HepG2 (cell line): ENCODE results near the gene VCL. TPM values are rescaled to one million over a fixed set of nuclear protein-coding genes. Genes with fewer than 3 reads are reported as not detected.
A peak's percentile ranks its signal among the peaks of the same experiment; 100 is the strongest.

Experiments
- DR1 ChIP-seq: sonication (generic); formaldehyde crosslinking; IDR thresholded peaks from 2 replicates; pipeline ENCODE4 v1.8.0; 2021; ENCODE audit warnings: mild to moderate bottlenecking, missing genetic modification reagents, inconsistent platforms
- E2F1 ChIP-seq: sonication (generic); formaldehyde crosslinking; IDR thresholded peaks from 2 replicates; pipeline ENCODE4 v1.5.0; 2020; ENCODE audit warnings: missing genetic modification reagents
- KIAA2018 ChIP-seq: sonication (generic); formaldehyde crosslinking; IDR thresholded peaks from 2 replicates; pipeline ENCODE4 v1.5.0; 2020; ENCODE audit warnings: mild to moderate bottlenecking, missing genetic modification reagents, borderline replicate concordance
- MYC ChIP-seq: sonication (generic); formaldehyde crosslinking; IDR thresholded peaks from 2 replicates; pipeline ENCODE4 v1.9.0; 2021; ENCODE audit warnings: missing genetic modification reagents, borderline replicate concordance
- PAXIP1 ChIP-seq: sonication (generic); formaldehyde crosslinking; conservative IDR thresholded peaks from 2 replicates; pipeline ENCODE4 v1.4.0; 2020; ENCODE audit warnings: mild to moderate bottlenecking, missing genetic modification reagents, moderate library complexity
- SNAPC2 ChIP-seq: sonication (generic); formaldehyde crosslinking; IDR thresholded peaks from 2 replicates; pipeline ENCODE4 v1.8.1; 2022; ENCODE audit warnings: mild to moderate bottlenecking, missing genetic modification reagents
- TRAFD1 ChIP-seq: sonication (generic); formaldehyde crosslinking; IDR thresholded peaks from 2 replicates; pipeline ENCODE4 v1.5.1; 2020; ENCODE audit warnings: missing genetic modification reagents, mild to moderate bottlenecking, borderline replicate concordance
- ZNF225 ChIP-seq: sonication (generic); formaldehyde crosslinking; IDR thresholded peaks from 2 replicates; pipeline ENCODE4 v1.4.0; 2020; ENCODE audit warnings: mild to moderate bottlenecking, missing genetic modification reagents
- ZNF430 ChIP-seq: sonication (generic); formaldehyde crosslinking; IDR thresholded peaks from 2 replicates; pipeline ENCODE4 v1.9.0; 2021; ENCODE audit warnings: mild to moderate bottlenecking, missing genetic modification reagents
- ZNF629 ChIP-seq: sonication (generic); formaldehyde crosslinking; conservative IDR thresholded peaks from 2 replicates; pipeline ENCODE4 v1.5.0; 2020; ENCODE audit warnings: missing genetic modification reagents
- ZSCAN21 ChIP-seq: sonication (generic); formaldehyde crosslinking; IDR thresholded peaks from 2 replicates; pipeline ENCODE4 v1.8.0; 2022; ENCODE audit warnings: mild to moderate bottlenecking, missing genetic modification reagents, moderate library complexity, borderline replicate concordance
- polyA plus RNA-seq, 8 experiments: library from polyadenylated mRNA; depleted of rRNA in 3 of 8; stranded (reverse) in 7 of 8; unstranded in 1 of 8; fragments of >200 nt; fragmentation: Illumina TruSeq in 4 of 8; extraction: Trizol in 4 of 8; gene quantifications; 2 replicates each; pipeline versions ENCODE4 v1.2.1 to v1.2.3, GENCODE V29; 2011 to 2016; ENCODE audit warnings: low read depth in 4 of 8, missing spikeins in 1 of 8, mixed read lengths in 1 of 8; ENCODE audit not compliant: insufficient read depth in 1 of 8
- total RNA-seq, 5 experiments: library from RNA; depleted of rRNA; stranded (reverse); fragments of >200 nt; fragmentation: Illumina TruSeq; extraction: Trizol; gene quantifications; 2 replicates each; pipeline ENCODE4 v1.2.3, GENCODE V29; 2016; ENCODE audit warnings: low read depth in 1 of 5

Gene VCL
- total and polyA plus RNA-seq, 2 of the 13 experiments (the other 11 are each of a cell fraction or from before 2014, with no cell fraction given), result 17.3 to 26.9 TPM

- TF ChIP-seq E2F1 (CRISPR knock-in tag) (0 out of 2 replicates have a peak, but pooled peaks have one; percentile 20), DR1 (CRISPR knock-in tag) (peak; percentile 64), ZNF430 (CRISPR knock-in tag) (peak; percentile 91; the same call in 1 of the 2 replicates), PAXIP1 (CRISPR knock-in tag) (peak; percentile 49), ZNF225 (CRISPR knock-in tag) (peak; percentile 42; the same call in 1 of the 2 replicates), ZSCAN21 (no peak; the same call in 1 of the 2 replicates), ZNF629 (CRISPR knock-in tag) (peak; percentile 99), TRAFD1 (CRISPR knock-in tag) (no peak), MYC (CRISPR knock-in tag) (peak; percentile 60; the same call in 1 of the 2 replicates), SNAPC2 (CRISPR knock-in tag) (no peak), KIAA2018 (no peak)
Measured at GRCh38 chr10:73997787-73998622, at the start of gene VCL (continued).
